Suprapubic skin (tissue), 4 donors: ENCODE measurements around the gene MUC2.

Source experiments
- EP300 ChIP-seq: sonication (generic); formaldehyde crosslinking; IDR thresholded peaks from one replicate; pipeline ENCODE4 v1.6.1; 2017; ENCODE audit warnings: antibody characterized with exemption
- POLR2A ChIP-seq, 2 donors: fragments of 450-650 bp; IDR thresholded peaks; one replicate each; pipeline ENCODE4 v1.6.1; 2017; ENCODE audit warnings: antibody characterized with exemption in 2 of 2, mild to moderate bottlenecking in 2 of 2, moderate library complexity in 2 of 2
- POLR2AphosphoS5 ChIP-seq, 3 donors: sonication (generic); formaldehyde crosslinking; IDR thresholded peaks; one replicate each; pipeline ENCODE4 v1.6.1; 2017; ENCODE audit warnings: antibody characterized with exemption in 3 of 3
- TF ChIP-seq, protein P1 (sequence below), 2 donors: fragments of 200-600 bp in 1 of 2; fragments of 450-650 bp in 1 of 2; sonication (generic) in 1 of 2; IDR thresholded peaks; one replicate each; pipeline ENCODE4 v1.5.1; 2016 to 2019; ENCODE audit warnings: antibody characterized with exemption in 2 of 2, mild to moderate bottlenecking in 1 of 2, moderate library complexity in 1 of 2

DNA sequence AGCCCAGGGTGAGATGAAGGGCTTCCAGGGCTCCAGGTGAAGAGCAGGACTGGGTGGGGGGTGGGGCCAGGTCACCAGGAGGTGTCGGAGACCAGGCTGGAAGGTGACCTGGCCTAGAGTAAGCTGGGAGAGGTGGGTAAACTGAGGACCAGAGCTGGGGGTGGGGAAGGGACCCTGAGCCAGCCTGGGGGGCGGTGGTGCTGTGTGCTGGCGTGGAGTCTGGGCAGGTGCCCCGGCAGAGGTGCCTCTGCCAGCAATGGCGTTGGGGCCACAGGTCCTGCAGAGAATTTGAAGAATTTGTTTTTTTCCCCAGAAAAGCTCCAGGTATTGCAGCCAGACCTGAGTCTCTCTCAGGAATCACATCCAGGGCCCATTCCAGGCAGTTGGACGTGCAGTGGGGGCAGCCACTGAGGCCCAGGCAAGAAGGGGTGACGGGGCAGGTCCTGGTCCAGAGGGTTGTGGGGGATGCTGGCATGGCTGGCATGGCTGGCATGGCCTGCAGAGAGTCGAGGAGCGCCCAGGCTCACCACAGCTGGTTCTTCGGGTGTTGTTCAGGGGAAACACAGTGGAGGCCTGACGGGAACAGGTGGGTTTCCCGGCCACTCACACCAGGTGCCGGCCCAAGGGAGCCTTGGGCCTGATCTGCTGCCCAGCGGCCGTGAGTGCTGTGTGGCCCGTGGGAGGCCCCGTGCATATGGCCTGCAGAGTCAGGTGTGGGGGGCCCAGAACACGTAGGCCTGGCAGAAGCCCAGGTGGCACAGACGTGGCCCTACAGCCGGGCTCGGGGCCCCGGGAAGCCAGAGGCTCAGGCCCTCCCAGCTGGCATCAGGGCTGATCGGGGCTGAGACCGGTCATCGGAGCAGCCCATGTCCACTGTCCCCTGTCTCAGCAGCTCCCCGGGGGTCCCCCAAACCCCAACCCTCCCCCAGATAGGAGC is 31.8 kb upstream of the MUC2 start:
- TF ChIP-seq, protein P1, sequence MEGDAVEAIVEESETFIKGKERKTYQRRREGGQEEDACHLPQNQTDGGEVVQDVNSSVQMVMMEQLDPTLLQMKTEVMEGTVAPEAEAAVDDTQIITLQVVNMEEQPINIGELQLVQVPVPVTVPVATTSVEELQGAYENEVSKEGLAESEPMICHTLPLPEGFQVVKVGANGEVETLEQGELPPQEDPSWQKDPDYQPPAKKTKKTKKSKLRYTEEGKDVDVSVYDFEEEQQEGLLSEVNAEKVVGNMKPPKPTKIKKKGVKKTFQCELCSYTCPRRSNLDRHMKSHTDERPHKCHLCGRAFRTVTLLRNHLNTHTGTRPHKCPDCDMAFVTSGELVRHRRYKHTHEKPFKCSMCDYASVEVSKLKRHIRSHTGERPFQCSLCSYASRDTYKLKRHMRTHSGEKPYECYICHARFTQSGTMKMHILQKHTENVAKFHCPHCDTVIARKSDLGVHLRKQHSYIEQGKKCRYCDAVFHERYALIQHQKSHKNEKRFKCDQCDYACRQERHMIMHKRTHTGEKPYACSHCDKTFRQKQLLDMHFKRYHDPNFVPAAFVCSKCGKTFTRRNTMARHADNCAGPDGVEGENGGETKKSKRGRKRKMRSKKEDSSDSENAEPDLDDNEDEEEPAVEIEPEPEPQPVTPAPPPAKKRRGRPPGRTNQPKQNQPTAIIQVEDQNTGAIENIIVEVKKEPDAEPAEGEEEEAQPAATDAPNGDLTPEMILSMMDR (IDR thresholded peaks at IDR 0.05): no peak
- no peak for TF ChIP-seq POLR2A (IDR thresholded peaks at IDR 0.05)
- no peak for TF ChIP-seq POLR2AphosphoS5 (IDR thresholded peaks at IDR 0.05)
- TF ChIP-seq EP300: no peak
